GM19452 (cell line): ENCODE data around the gene PIGN.

Source experiments
- ATAC-seq: cut with Tn5 transposase; IDR thresholded peaks from one replicate; pipeline ENCODE4 v1.9.1; 2021; ENCODE audit not compliant: unreplicated experiment

PIGN gene

GRCh38 chr18:62018759-62019041 lies 168.2 kb downstream of the PIGN start:
- ATAC-seq: no peak

GRCh38 chr18:62018034-62018758 lies 168.7 kb downstream of the PIGN start:
- ATAC-seq: no peak

GRCh38 chr18:62017618-62018017 lies 169.2 kb downstream of the PIGN start:
- no peak for ATAC-seq

GRCh38 chr18:62011416-62011815 lies 175.4 kb downstream of the PIGN start:
- ATAC-seq: no peak

GRCh38 chr18:62009521-62009920 lies 177.3 kb downstream of the PIGN start:
- no peak for ATAC-seq

- no peak for ATAC-seq
These were observed 185.5 kb downstream of the PIGN start for GRCh38 chr18:62001396-62001795.

- ATAC-seq: no peak
These were observed 187.9 kb downstream of the PIGN start for GRCh38 chr18:61998957-61999356.

GRCh38 chr18:61998335-61998734 lies 188.5 kb downstream of the PIGN start:
- no peak for ATAC-seq

- ATAC-seq: no peak
These were observed 191.2 kb downstream of the PIGN start for GRCh38 chr18:61995618-61996017.

GRCh38 chr18:61993831-61994230 lies 193.0 kb downstream of the PIGN start:
- no peak for ATAC-seq

- ATAC-seq: no peak
These were observed 193.9 kb downstream of the PIGN start for GRCh38 chr18:61992923-61993322.

- no peak for ATAC-seq
These were observed 194.6 kb downstream of the PIGN start for GRCh38 chr18:61992285-61992684.

- ATAC-seq: no peak
These were observed 195.0 kb downstream of the PIGN start for GRCh38 chr18:61991836-61992235.

- ATAC-seq: no peak
These were observed 195.7 kb downstream of the PIGN start for GRCh38 chr18:61991201-61991600.
